T-helper 1 cell (primary cell): Measurements from ENCODE around the gene GALNT14.

ENCODE experiments used
- DNase-seq, 5 donors: peaks; one replicate each; pipeline ENCODE4 v3.0.0-alpha.2; 2012 to 2020

Gene GALNT14

DNA sequence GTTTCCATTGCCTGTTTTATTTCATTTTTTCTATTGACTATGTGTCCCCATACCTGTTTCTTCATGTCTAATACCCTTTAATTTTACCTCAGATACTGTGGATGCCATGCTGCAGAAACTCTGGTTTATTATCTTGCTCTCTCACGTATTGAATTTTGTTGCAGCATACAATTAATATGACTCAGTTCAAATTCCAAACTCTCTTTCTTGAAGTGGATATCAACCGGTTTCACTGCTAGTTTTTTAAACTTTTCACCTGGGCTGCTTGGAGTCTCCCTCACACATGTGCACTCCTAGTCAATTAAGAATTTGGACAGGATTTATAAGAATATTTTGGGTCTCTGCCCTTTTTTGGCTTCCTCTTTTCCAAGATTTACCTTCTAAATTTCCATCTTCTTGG, 260.4 kb downstream of the GALNT14 start:
- no peak for DNase-seq

DNA sequence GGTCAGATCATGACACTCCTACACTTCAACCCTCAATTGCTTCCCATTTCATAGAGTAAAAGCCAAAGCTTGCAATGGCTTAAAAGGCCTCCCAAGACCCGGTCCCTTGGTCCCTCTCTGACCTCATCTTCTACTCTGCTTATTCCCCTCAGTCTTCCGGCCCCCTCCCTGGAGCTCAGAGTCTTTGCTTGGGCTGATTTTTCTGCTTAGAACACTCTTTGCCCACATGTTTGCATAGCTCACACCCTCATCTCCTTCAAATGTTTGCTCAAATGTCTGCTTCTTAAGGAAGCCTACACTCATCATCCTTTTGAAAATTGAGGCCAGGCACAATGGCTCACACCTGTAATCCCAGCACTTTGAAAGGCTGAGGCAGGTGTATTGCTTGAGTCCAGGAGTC, 265.4 kb downstream of the GALNT14 start:
- no peak for DNase-seq

DNA sequence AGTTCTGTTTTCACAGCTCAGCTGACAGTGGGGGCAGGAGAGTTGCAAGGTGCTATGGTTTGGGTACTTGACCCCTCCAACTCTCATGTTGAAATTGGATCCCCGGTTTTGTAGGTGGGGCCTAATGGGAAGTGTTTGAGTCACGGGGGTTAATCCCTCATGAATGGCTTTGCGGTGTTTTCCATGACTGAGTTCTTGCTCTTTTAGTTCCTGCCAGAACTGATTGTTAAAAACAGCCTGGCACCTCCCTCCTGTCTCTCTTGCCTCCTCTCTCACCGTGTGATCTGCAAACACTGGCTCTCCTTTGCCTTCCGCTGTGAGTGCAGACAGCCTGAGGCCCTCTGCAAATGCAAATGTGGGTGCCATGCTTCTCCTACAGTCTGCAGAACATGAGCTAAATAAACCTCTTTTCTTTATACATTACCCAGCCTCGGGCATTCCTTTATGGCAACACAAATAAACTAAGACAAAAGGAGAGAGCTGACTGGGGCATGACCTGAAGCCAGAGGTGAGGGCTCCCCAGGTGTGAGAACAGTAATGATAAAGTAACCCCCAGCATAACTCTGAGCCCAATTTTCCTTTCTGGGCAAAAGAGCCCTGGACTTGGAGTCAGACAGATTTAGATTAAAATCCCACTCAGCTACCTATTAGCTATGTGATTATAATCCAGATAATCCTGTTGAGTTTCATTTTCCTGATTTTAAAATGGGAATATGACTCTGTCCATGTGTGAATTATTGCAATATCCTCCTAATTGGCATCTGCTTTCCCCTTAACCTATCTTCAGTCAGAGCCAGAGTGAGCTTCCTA, 266.1 kb downstream of the GALNT14 start:
- DNase-seq, result no peak

DNA sequence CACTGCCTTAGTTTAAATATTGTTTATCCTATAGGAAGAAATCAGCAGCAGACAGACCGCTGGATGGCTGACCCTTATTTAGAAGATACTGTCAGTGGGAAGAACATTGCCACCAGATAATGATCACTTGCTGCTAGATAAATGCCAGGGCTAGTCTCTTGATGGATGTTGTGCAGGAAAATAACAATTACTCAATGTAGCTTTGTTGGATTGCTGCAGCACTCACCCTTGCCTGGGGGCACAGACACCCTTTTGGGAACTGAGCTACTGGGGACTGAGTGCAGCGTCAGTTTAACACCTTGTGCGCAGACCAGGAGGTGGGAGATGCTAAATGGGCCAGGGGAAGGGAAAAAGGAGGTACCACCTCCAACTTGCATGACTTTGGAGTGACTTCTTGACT, 266.8 kb downstream of the GALNT14 start:
- no peak for DNase-seq

DNA sequence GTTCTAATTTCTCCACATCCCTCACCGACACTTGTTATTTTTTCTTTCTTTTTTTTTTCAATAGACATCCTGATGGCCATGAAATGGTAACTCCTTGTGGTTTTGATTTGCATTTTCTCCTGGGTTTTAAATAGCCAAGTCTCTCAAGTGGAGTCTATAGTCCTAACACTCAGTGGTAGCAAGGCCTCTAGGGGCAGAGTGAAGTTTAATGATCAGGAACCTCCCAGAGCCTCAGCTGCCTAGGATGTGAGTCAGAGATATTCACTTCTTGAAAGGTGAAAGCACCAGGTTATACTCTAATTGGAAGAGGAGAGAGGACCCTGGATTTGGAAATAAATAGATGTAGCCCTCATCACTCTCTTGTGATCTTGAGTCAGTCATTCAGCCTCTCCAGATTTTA, 268.3 kb downstream of the GALNT14 start:
- no peak for DNase-seq

DNA sequence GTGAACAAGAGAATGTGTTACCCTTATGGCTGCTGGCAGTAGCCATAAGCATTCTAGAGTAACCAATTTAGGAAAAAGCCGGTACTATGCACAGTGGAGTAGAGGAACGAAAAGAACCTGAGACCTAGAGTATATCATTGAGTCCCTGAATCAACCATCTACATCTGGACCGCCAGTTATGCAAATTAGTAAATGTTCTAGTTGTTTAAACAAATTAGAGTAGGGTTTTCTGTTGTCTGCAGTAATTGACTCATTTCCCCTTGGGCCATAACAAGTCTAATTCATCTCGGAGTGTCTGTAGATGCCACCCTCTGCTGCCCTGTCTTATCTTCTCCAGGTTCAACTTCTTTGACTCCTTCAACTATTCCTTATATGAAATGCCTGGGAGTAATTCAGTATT, 270.9 kb downstream of the GALNT14 start:
- no peak for DNase-seq

DNA sequence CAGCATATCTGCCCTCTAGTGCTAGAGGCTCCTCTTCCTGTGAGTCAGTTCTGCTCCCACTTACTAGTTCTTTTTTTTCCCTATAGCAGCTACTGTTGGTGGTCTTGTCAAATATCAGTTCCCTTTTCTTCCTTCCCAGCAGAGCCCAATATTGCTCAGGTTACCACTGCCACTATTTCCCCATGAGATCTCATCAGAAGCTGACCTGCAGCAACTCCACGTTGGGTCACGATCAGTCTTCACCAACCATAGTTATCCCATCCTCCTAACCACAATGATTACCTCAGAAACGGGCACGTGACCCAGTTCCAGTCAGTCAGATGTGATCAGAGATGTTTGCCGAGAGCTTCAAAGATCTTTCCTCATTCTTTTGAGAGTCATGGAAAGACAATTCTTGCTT, 271.3 kb downstream of the GALNT14 start:
- DNase-seq, result no peak

DNA sequence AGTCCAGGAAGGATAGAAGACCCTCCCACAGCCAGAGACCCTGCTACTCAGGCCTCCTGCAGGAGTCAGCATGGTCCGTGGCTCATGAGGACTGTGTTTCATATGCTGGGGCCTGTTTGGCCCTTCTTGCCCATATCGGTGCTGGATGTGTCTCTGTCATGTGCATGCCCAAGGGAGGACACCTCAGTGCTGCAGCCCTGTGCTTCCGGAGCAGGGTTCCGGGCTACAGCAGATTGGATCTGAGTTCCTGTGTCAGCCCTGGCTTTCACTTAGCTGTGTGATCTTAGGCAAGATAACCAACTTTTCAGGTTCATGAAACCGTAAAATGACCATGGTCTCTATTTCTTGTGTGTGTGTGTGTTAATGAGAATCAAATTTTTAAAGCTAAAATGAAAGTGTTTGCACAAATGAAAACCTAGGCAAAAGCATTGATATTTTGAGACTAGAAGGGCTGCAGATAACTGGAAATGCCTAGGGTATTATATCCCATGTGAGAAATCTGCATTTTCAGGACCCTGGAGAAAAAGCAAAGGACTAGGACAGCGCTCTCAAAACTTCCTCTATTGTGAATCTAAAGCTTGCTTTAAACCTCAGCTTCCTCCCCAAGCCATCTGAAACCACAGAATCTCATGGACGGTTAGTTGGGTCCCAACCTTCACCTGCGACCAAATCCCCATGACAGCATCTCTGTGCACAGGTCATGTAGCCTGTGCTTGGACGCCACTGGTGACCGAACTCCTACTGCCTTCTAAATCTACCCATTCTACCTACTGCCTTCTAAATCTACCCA, 272.2 kb downstream of the GALNT14 start:
- no peak for DNase-seq

DNA sequence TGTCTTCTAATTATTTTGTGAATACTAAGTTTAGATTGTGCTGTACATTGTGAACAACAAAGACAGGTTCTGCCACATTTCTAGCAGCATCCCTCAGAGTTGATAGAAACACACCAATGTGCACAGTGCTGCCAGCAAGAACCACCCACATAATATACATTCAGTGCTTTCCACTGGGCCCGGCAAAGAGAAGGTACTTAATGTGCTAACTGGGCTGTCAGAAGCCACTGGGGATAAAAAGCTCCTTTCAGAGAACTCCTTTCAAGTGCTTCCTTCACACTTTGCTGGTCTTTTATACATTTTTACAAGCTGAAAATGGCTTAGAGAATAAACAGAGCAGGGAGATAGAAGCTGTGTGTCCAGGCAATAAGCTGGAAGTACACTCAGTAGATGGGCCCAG, 273.0 kb downstream of the GALNT14 start:
- no peak for DNase-seq

DNA sequence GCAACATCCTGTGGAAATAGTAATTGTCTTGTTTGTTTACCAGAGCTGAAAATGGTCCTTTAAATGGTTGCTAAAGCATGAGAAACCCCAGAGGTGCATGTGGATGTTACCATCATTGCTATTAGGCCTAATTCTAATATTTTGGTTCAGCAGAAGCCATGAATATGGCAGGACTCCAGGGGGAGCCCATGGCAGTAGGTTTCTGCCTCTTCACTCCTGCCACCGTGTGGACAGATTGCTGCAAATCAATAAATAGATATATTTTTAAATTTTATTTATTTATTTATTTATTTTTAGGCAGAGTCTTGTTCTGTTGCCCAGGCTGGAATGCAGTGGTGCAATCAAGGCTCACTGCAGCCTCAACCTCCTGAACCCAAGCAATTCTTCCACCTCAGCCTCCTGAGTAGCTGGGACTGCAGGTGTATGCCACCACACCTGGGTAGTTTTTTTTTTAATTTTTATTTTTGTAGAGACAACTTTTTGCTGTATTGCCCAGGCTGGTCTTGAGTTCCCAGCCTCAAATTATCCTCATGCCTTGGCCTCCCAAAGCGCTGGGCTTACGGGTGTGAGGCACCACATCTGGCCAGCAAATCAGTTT, 276.1 kb downstream of the GALNT14 start:
- peak in 4 of 5 donors; percentile 14 to 38 (median 25) for DNase-seq

DNA sequence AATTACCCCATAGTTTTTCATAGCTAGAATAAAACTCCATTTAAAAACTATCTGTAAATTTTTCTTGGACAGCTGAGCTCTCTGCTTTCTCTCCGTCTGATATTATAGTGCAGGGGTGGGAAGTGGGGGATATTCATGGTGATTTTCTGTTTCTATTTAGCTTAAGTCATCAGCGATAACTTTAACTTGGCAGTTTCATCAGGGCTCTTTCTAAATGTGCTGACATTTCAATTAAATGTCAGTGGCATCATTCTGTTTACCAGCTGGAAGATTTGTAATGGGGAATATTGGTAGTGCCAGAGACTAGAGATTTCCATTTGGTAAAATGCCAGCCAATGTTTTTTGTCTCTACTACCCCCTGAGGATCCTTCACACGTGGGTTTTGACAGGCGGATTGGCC, 277.5 kb downstream of the GALNT14 start:
- DNase-seq, result no peak
